GM18517 (cell line): ENCODE data around the gene PAX5.

ENCODE experiments used
- ATAC-seq: cut with Tn5 transposase; IDR thresholded peaks from one replicate; pipeline ENCODE4 v1.9.1; 2021; ENCODE audit warnings: mild to moderate bottlenecking, moderate library complexity; ENCODE audit not compliant: unreplicated experiment

Gene PAX5

GRCh38 chr9:37025823-37026112, 8.3 kb downstream of the PAX5 start:
- no peak for ATAC-seq

GRCh38 chr9:37025071-37025822, 8.8 kb downstream of the PAX5 start:
- no peak for ATAC-seq

- ATAC-seq = no peak
These were observed 16.5 kb downstream of the PAX5 start for GRCh38 chr9:37017546-37017945.

GRCh38 chr9:37011530-37011929, 22.5 kb downstream of the PAX5 start:
- no peak for ATAC-seq

- ATAC-seq = no peak
These were observed 23.1 kb downstream of the PAX5 start for GRCh38 chr9:37010976-37011375.

- no peak for ATAC-seq
These were observed 23.9 kb downstream of the PAX5 start for GRCh38 chr9:37010180-37010579.

GRCh38 chr9:37007295-37007694, 26.8 kb downstream of the PAX5 start:
- no peak for ATAC-seq

GRCh38 chr9:37005517-37006140, 28.4 kb downstream of the PAX5 start:
- no peak for ATAC-seq

GRCh38 chr9:37004424-37004935, 29.6 kb downstream of the PAX5 start:
- ATAC-seq = peak; percentile 50

- ATAC-seq = no peak
These were observed 31.5 kb downstream of the PAX5 start for GRCh38 chr9:37002413-37003217.

- no peak for ATAC-seq
These were observed 32.0 kb downstream of the PAX5 start for GRCh38 chr9:37002036-37002412.

- ATAC-seq = no peak
These were observed 32.6 kb downstream of the PAX5 start for GRCh38 chr9:37001459-37001858.

- ATAC-seq = no peak
These were observed 34.2 kb downstream of the PAX5 start for GRCh38 chr9:36999728-37000333.

- no peak for ATAC-seq
These were observed 36.7 kb downstream of the PAX5 start for GRCh38 chr9:36997414-36997813.

GRCh38 chr9:36996706-36997086, 37.4 kb downstream of the PAX5 start:
- no peak for ATAC-seq

- peak; percentile 34 for ATAC-seq
These were observed 38.0 kb downstream of the PAX5 start for GRCh38 chr9:36995927-36996705.

GRCh38 chr9:36993933-36994764, 39.9 kb downstream of the PAX5 start:
- ATAC-seq = peak; percentile 56

- no peak for ATAC-seq
These were observed 41.4 kb downstream of the PAX5 start for GRCh38 chr9:36992501-36993316.
